Natural killer cell (primary cell): Measurements from ENCODE around the gene ZNF226. TPM values are rescaled to one million over a fixed set of nuclear protein-coding genes. Genes with fewer than 3 reads are reported as not detected.

Source experiments
- ATAC-seq, 3 donors: fragments of 150-1000 bp in 2 of 3; fragments of 200-7000 bp in 1 of 3; cut with Tn5 transposase; 1 replicate in 1 of 3; 2 replicates in 2 of 3; pipeline ENCODE4 v1.10.0; 2021; ENCODE audit warnings: mild to moderate bottlenecking in 2 of 3, moderate library complexity in 2 of 3
- DNase-seq, 2 donors: peaks; one replicate each; pipeline versions ENCODE4 v3.0.0 to v3.0.0-alpha.2; 2013 to 2021; ENCODE audit warnings: mixed read lengths in 1 of 2
- H3K27ac ChIP-seq: one replicate; pipeline ENCODE4 v1.5.1; 2013; ENCODE audit warnings: mild to moderate bottlenecking, low read length
- H3K27me3 ChIP-seq: one replicate; pipeline ENCODE4 v1.6.1; 2013; ENCODE audit warnings: low read length; ENCODE audit not compliant: control insufficient read depth, insufficient read depth
- H3K36me3 ChIP-seq: one replicate; pipeline ENCODE4 v1.6.1; 2013; ENCODE audit warnings: low read length; ENCODE audit not compliant: control insufficient read depth, insufficient read depth
- H3K4me1 ChIP-seq: one replicate; pipeline ENCODE4 v1.6.1; 2013; ENCODE audit warnings: low read length; ENCODE audit not compliant: control insufficient read depth, insufficient read depth
- H3K4me3 ChIP-seq: one replicate; pipeline ENCODE4 v1.5.1; 2013; ENCODE audit warnings: low read length
- H3K9me3 ChIP-seq: one replicate; pipeline ENCODE4 v1.6.1; 2013; ENCODE audit warnings: low read length; ENCODE audit not compliant: control insufficient read depth, insufficient read depth
- H3K27ac Mint-ChIP-seq, 2 donors: one replicate each; pipeline ENCODE4 v1.8.0; 2022; ENCODE audit warnings: mild to moderate bottlenecking in 2 of 2, mixed read lengths in 2 of 2, moderate library complexity in 1 of 2
- H3K27me3 Mint-ChIP-seq, 2 donors: one replicate each; pipeline ENCODE4 v1.8.0; 2022; ENCODE audit warnings: low read depth in 2 of 2, mixed read lengths in 2 of 2
- H3K36me3 Mint-ChIP-seq: one replicate; pipeline ENCODE4 v1.8.0; 2022; ENCODE audit warnings: mixed read lengths
- H3K4me1 Mint-ChIP-seq, 2 donors: one replicate each; pipeline ENCODE4 v1.8.0; 2022; ENCODE audit warnings: mixed read lengths in 2 of 2
- H3K4me3 Mint-ChIP-seq: one replicate; pipeline ENCODE4 v1.8.0; 2022; ENCODE audit warnings: mild to moderate bottlenecking, moderate library complexity, mixed read lengths
- H3K9me3 Mint-ChIP-seq, 2 donors: one replicate each; pipeline ENCODE4 v1.8.0; 2022; ENCODE audit warnings: mixed read lengths in 2 of 2
- CTCF ChIP-seq: fragments of 200-600 bp; IDR thresholded peaks from one replicate; pipeline ENCODE4 v1.8.0; 2022; ENCODE audit warnings: antibody characterized with exemption
- WGBS: methylation state at CpG from one replicate; pipeline ENCODE4 v1.1.7; 2013; ENCODE audit warnings: missing lambda C conversion rate; ENCODE audit not compliant: insufficient coverage; 5-methylcytosine and 5-hydroxymethylcytosine counted together
- intact Hi-C: fragments of 100-400 bp; cut with micrococcal nuclease; formaldehyde crosslinking; loops from one replicate; pipeline ENCODE4 v1.14.2; 2022
- total RNA-seq, 4 donors: library from RNA; stranded (reverse); fragments of 120-200 nt in 1 of 4; gene quantifications; one replicate each; pipeline versions ENCODE4 v1.2.3 to v1.2.4, GENCODE V29; 2013 to 2022

Gene ZNF226
- total RNA-seq, 3 donors from 2014 or later (not counting 1 experiment from before 2014, with no cell fraction given), result 11.1 to 16.0 (median 15.0) TPM

- Mint-ChIP-seq H3K36me3 (peaks cover 14% of the 10 kb centered on the region), H3K9me3 (peaks cover 4% of the 10 kb centered on the region in 2 donors), H3K4me1 (peaks cover 11 to 12% of the 10 kb centered on the region in 2 donors), H3K4me3 (no peak overlapping the region), H3K27ac (no peak overlapping the region), H3K27me3 (peaks cover 19 to 26% of the 10 kb centered on the region in 2 donors)
- intact Hi-C loops, result no loop called here
- peaks cover 2% of the 10 kb centered on the region for H3K27me3 ChIP-seq
- ATAC-seq (no peak), DNase-seq (no peak)
- no peaks in the 10 kb centered on the region for H3K9me3 ChIP-seq
- no CpG with 5 or more reads among the region's 2 CpGs for WGBS
- peaks cover 8% of the 10 kb centered on the region for H3K4me1 ChIP-seq
- no peak overlapping the region for H3K27ac ChIP-seq
- no peak for TF ChIP-seq CTCF
- H3K36me3 ChIP-seq, result no peaks in the 10 kb centered on the region
- no peak overlapping the region for H3K4me3 ChIP-seq
Observed at GRCh38 chr19:44204772-44205171, 39.9 kb downstream of the ZNF226 start.

GRCh38 chr19:44207126-44207803, 42.4 kb downstream of the ZNF226 start:
- Histone ChIP-seq H3K4me1 (peaks cover 12% of the 10 kb centered on the region), H3K4me3 (peak overlapping the region; percentile 77), H3K9me3 (no peaks in the 10 kb centered on the region), H3K27me3 (peaks cover 2% of the 10 kb centered on the region), H3K36me3 (no peaks in the 10 kb centered on the region), H3K27ac (peak overlapping the region; percentile 79)
- TF ChIP-seq CTCF, result no peak
- intact Hi-C loops, result loop anchor here (2.0 kb wide), 1 partner anchor 42 kb away; the partner anchor contains the start of gene ZNF226
- Mint-ChIP-seq H3K4me1 (peaks cover 11 to 13% of the 10 kb centered on the region in 2 donors), H3K9me3 (peaks cover 4% of the 10 kb centered on the region in 2 donors), H3K27ac (peak overlapping the region; percentile 91 to 96), H3K36me3 (peaks cover 14% of the 10 kb centered on the region), H3K27me3 (peaks cover 15 to 22% of the 10 kb centered on the region in 2 donors), H3K4me3 (peak overlapping the region; percentile 96)
- DNase-seq, result peak; percentile 28 to 90
- ATAC-seq, result peak; percentile 77 to 95 (median 84)
- WGBS, result 5% methylated on average over 26 of the region's 26 CpGs

GRCh38 chr19:44212250-44212865, 47.5 kb downstream of the ZNF226 start, which contains the start of gene ZNF227:
ZNF227 (plus strand) TSS chr19:44212532; CDS start chr19:44217793, 5,261 bp downstream.
- Mint-ChIP-seq H3K36me3 (peaks cover 18% of the 10 kb centered on the region), H3K27me3 (peaks cover 0 to under 1% of the 10 kb centered on the region in 2 donors), H3K4me1 (peaks cover 26 to 42% of the 10 kb centered on the region in 2 donors), H3K27ac (peak within 1 kb of the TSS; percentile 89 to 95), H3K9me3 (no peaks in the 10 kb centered on the region), H3K4me3 (peak within 1 kb of the TSS; percentile 96)
- peak within 1 kb of the TSS; percentile 87 for H3K4me3 ChIP-seq
- intact Hi-C loops, result no loop called here
- TF ChIP-seq CTCF, result no peak
- H3K4me1 ChIP-seq, result peaks cover 13% of the 10 kb centered on the region
- ATAC-seq, result peak; percentile 95 to 97 (median 95)
- WGBS, result 0% methylated on average over 37 of the region's 37 CpGs
- H3K9me3 ChIP-seq, result no peaks in the 10 kb centered on the region
- no peaks in the 10 kb centered on the region for H3K27me3 ChIP-seq
- H3K27ac ChIP-seq, result peak within 1 kb of the TSS; percentile 70
- H3K36me3 ChIP-seq, result peaks cover 4% of the 10 kb centered on the region
- DNase-seq, result peak; percentile 68 to 86
